Liver (tissue), 9 donors: ENCODE data around the gene KMT2B. TPM values are rescaled to one million over a fixed set of nuclear protein-coding genes. Genes with fewer than 3 reads are reported as not detected.

ENCODE experiments used
- DNase-seq: peaks from one replicate; pipeline ENCODE4 v3.0.0-alpha.2; 2017; ENCODE audit warnings: low spot score
- H3K27ac ChIP-seq, 2 donors: one replicate each; pipeline ENCODE4 v1.7.0; 2013; ENCODE audit warnings: inconsistent platforms in 2 of 2, low read length in 2 of 2, control low read depth in 1 of 2, low read depth in 1 of 2, mild to moderate bottlenecking in 1 of 2
- H3K27me3 ChIP-seq, 4 donors: one replicate each; pipeline versions ENCODE4 v1.6.1 to v1.7.0; 2013; ENCODE audit warnings: low read length in 3 of 4, inconsistent platforms in 1 of 4, mild to moderate bottlenecking in 1 of 4, moderate library complexity in 1 of 4; ENCODE audit not compliant: control insufficient read depth in 4 of 4, insufficient read depth in 4 of 4
- H3K36me3 ChIP-seq, 4 donors: one replicate each; pipeline versions ENCODE4 v1.6.1 to v1.7.0; 2013; ENCODE audit warnings: low read length in 3 of 4, mild to moderate bottlenecking in 3 of 4, low read depth in 1 of 4, moderate library complexity in 1 of 4; ENCODE audit not compliant: control insufficient read depth in 4 of 4, insufficient read depth in 3 of 4
- H3K4me1 ChIP-seq, 4 donors: one replicate each; pipeline versions ENCODE4 v1.6.1 to v1.7.0; 2013; ENCODE audit warnings: low read length in 3 of 4, mild to moderate bottlenecking in 3 of 4, moderate library complexity in 1 of 4; ENCODE audit not compliant: control insufficient read depth in 4 of 4, insufficient read depth in 4 of 4
- H3K4me3 ChIP-seq, 3 donors: one replicate each; pipeline versions ENCODE4 v1.6.1 to v1.7.0; 2013; ENCODE audit warnings: low read length in 3 of 3, control low read depth in 1 of 3, low read depth in 1 of 3, mild to moderate bottlenecking in 1 of 3
- H3K9ac ChIP-seq, 2 donors: one replicate each; pipeline ENCODE4 v1.7.0; 2013; ENCODE audit warnings: low read length in 2 of 2, mild to moderate bottlenecking in 2 of 2, moderate library complexity in 2 of 2, control low read depth in 1 of 2, low read depth in 1 of 2
- H3K9me3 ChIP-seq, 4 donors: one replicate each; pipeline versions ENCODE4 v1.6.1 to v1.7.0; 2013; ENCODE audit warnings: low read length in 3 of 4; ENCODE audit not compliant: control insufficient read depth in 4 of 4
- ATF3 ChIP-seq: IDR thresholded peaks from 2 replicates; pipeline ENCODE4 v1.6.1; 2016; ENCODE audit warnings: antibody characterized with exemption
- CTCF ChIP-seq: fragments of 150-350 bp; IDR thresholded peaks from 2 replicates; pipeline ENCODE4 v1.5.1; 2017; ENCODE audit warnings: improper control_type of control experiment, low read depth, low read length; ENCODE audit not compliant: missing input control
- EGR1 ChIP-seq, 2 donors: IDR thresholded peaks; 2 replicates each; pipeline ENCODE4 v1.6.1; 2016 to 2018; ENCODE audit warnings: antibody characterized with exemption in 2 of 2, low read depth in 2 of 2
- FOXA1 ChIP-seq: IDR thresholded peaks from 2 replicates; pipeline ENCODE4 v1.6.1; 2016; ENCODE audit warnings: antibody characterized with exemption
- GABPA ChIP-seq, 2 donors: IDR thresholded peaks in 1 of 2; conservative IDR thresholded peaks in 1 of 2; 2 replicates each; pipeline ENCODE4 v1.6.1; 2016; ENCODE audit warnings: antibody characterized with exemption in 2 of 2, mild to moderate bottlenecking in 1 of 2, moderate library complexity in 1 of 2
- HNF4G ChIP-seq: IDR thresholded peaks from 2 replicates; pipeline ENCODE4 v1.6.1; 2016; ENCODE audit warnings: antibody characterized with exemption
- JUND ChIP-seq, 2 donors: IDR thresholded peaks; 2 replicates each; pipeline ENCODE4 v1.6.1; 2016; ENCODE audit warnings: antibody characterized with exemption in 2 of 2
- MAX ChIP-seq: IDR thresholded peaks from 2 replicates; pipeline ENCODE4 v1.6.1; 2016; ENCODE audit warnings: antibody characterized with exemption
- NR2F2 ChIP-seq: IDR thresholded peaks from 2 replicates; pipeline ENCODE4 v1.6.1; 2016; ENCODE audit warnings: antibody characterized with exemption
- RAD21 ChIP-seq, 2 donors: IDR thresholded peaks; 2 replicates each; pipeline ENCODE4 v1.6.1; 2016; ENCODE audit warnings: antibody characterized with exemption in 2 of 2, mild to moderate bottlenecking in 2 of 2
- REST ChIP-seq: IDR thresholded peaks from 2 replicates; pipeline ENCODE4 v1.6.1; 2016; ENCODE audit warnings: antibody characterized with exemption, mild to moderate bottlenecking
- RXRA ChIP-seq, 2 donors: IDR thresholded peaks; 2 replicates each; pipeline ENCODE4 v1.6.1; 2017 to 2018; ENCODE audit warnings: antibody characterized with exemption in 2 of 2, mild to moderate bottlenecking in 1 of 2
- SP1 ChIP-seq: IDR thresholded peaks from 2 replicates; pipeline ENCODE4 v1.6.1; 2018; ENCODE audit warnings: antibody characterized with exemption, mild to moderate bottlenecking
- TAF1 ChIP-seq: conservative IDR thresholded peaks from 2 replicates; pipeline ENCODE4 v1.6.1; 2016; ENCODE audit warnings: antibody characterized with exemption, mild to moderate bottlenecking
- YY1 ChIP-seq: IDR thresholded peaks from 2 replicates; pipeline ENCODE4 v1.6.1; 2016; ENCODE audit warnings: antibody characterized with exemption, mild to moderate bottlenecking
- ZBTB33 ChIP-seq: IDR thresholded peaks from 2 replicates; pipeline ENCODE4 v1.6.1; 2016; ENCODE audit warnings: antibody characterized with exemption
- WGBS: extraction: QIAGEN DNeasy Blood & Tissue Kit; methylation state at CpG from one replicate; pipeline ENCODE4 v1.1.7; 2013; 5-methylcytosine and 5-hydroxymethylcytosine counted together
- polyA plus RNA-seq, 2 donors: library from polyadenylated mRNA; stranded (reverse) in 1 of 2; unstranded in 1 of 2; fragments of 200-250 nt in 1 of 2; fragments of >200 nt in 1 of 2; fragmentation: Nextera tagmentation in 1 of 2; extraction: Ambion mirVana in 1 of 2; gene quantifications; one replicate each; pipeline versions ENCODE4 v1.2.1 to v1.2.3, GENCODE V29; 2013 to 2015
- total RNA-seq, 2 donors: library from RNA; depleted of rRNA; stranded (reverse); fragments of >200 nt; gene quantifications; one replicate each; pipeline ENCODE4 v1.2.3, GENCODE V29; 2014
- donor health status: healthy.
- donor health status: healthy.
- donor health status: healthy.
- donor health status: healthy.
- donor health status: healthy.

KMT2B gene
- total and polyA plus RNA-seq, 4 donors, result 3.7 to 12.1 (median 8.3) TPM

- Histone ChIP-seq H3K4me3 (peak within 1 kb of the TSS; percentile 69 to 97 (median 97)), H3K4me1 (peaks cover 14 to 19% (median 18%) of the 10 kb centered on the region in 4 donors), H3K36me3 (peaks cover 0 to 19% (median 8%) of the 10 kb centered on the region in 4 donors), H3K9me3 (no peaks in the 10 kb centered on the region), H3K9ac (peak within 1 kb of the TSS; percentile 26 to 85), H3K27me3 (no peaks in the 10 kb centered on the region), H3K27ac (peak within 1 kb of the TSS; percentile 91 to 95)
- under 1% methylated on average over 53 of the region's 53 CpGs for whole genome bisulfite sequencing
- peak; percentile 98 for DNase-seq
- TF ChIP-seq RXRA (IDR thresholded peaks at IDR 0.05), result peak in 1 of 2 donors; percentile 44
- TF ChIP-seq ZBTB33, result peak; percentile 54
- TF ChIP-seq FOXA1, result no peak
- TF ChIP-seq RAD21 (IDR thresholded peaks at IDR 0.05), result no peak
- TF ChIP-seq HNF4G, result no peak
- peak; percentile 86 for TF ChIP-seq YY1
- no peak for TF ChIP-seq TAF1
- no peak for TF ChIP-seq JUND (IDR thresholded peaks at IDR 0.05)
- no peak for TF ChIP-seq MAX
- TF ChIP-seq GABPA (IDR thresholded peaks at IDR 0.05 in 1 of 2, conservative IDR thresholded peaks at IDR 0.05 in 1 of 2), result peak in 1 of 2 donors; percentile 74
- TF ChIP-seq ATF3, result no peak
- TF ChIP-seq SP1, result peak; percentile 100
- peak in 1 of 2 donors; percentile 25 for TF ChIP-seq EGR1 (IDR thresholded peaks at IDR 0.05; ENCODE audit: low read depth in 2 of 2)
- TF ChIP-seq REST, result peak; percentile 48
Observed at GRCh38 chr19:35757749-35758608, 40.2 kb downstream of the KMT2B start, which contains the start of gene PROSER3. Gene PROSER3 (plus strand): TSS chr19:35758176. CDS start chr19:35758216, 40 bp downstream.

GRCh38 chr19:35759697-35760096 lies 41.9 kb downstream of the KMT2B start:
- Histone ChIP-seq H3K9ac (no peak overlapping the region), H3K36me3 (peaks cover 1 to 8% (median 2%) of the 10 kb centered on the region in 4 donors), H3K27me3 (no peaks in the 10 kb centered on the region), H3K4me1 (peaks cover 14 to 19% (median 18%) of the 10 kb centered on the region in 4 donors), H3K27ac (no peak overlapping the region), H3K9me3 (no peaks in the 10 kb centered on the region), H3K4me3 (no peak overlapping the region)
- no peak for TF ChIP-seq RXRA (IDR thresholded peaks at IDR 0.05)
- no peak for TF ChIP-seq REST
- TF ChIP-seq HNF4G, result no peak
- no peak for TF ChIP-seq EGR1 (IDR thresholded peaks at IDR 0.05; ENCODE audit: low read depth in 2 of 2)
- TF ChIP-seq FOXA1, result no peak
- TF ChIP-seq MAX, result no peak
- TF ChIP-seq NR2F2, result no peak
- no peak for TF ChIP-seq CTCF
- no peak for DNase-seq
- WGBS, result 99% methylated on average over 2 of the region's 2 CpGs
